Adrenal gland (tissue), 5 donors: ENCODE data around the gene SNRNP200.

Source experiments
- CTCF ChIP-seq, 6 experiments: fragments of 450-650 bp in 4 of 6; fragments of 200-600 bp in 2 of 6; sonication (generic) in 1 of 6; IDR thresholded peaks; 1 replicate in 5 of 6; 2 replicates in 1 of 6; pipeline versions ENCODE4 v1.5.1 to v1.8.0; 2016 to 2021; ENCODE audit warnings: antibody characterized with exemption in 6 of 6, mild to moderate bottlenecking in 2 of 6, moderate library complexity in 1 of 6
- POLR2A ChIP-seq, 2 donors: fragments of 450-650 bp; IDR thresholded peaks; one replicate each; pipeline ENCODE4 v1.6.1; 2017; ENCODE audit warnings: antibody characterized with exemption in 2 of 2, mild to moderate bottlenecking in 2 of 2, moderate library complexity in 1 of 2
- donor health status: DM: no; HTN: no; CAD: no.

GRCh38 chr2:96273763-96274162 lies 31.6 kb downstream of the SNRNP200 start:
- no peak for TF ChIP-seq CTCF (IDR thresholded peaks at IDR 0.05)
- TF ChIP-seq POLR2A (IDR thresholded peaks at IDR 0.05): no peak
